ENCODE results near the gene ARHGEF26.

DNA sequence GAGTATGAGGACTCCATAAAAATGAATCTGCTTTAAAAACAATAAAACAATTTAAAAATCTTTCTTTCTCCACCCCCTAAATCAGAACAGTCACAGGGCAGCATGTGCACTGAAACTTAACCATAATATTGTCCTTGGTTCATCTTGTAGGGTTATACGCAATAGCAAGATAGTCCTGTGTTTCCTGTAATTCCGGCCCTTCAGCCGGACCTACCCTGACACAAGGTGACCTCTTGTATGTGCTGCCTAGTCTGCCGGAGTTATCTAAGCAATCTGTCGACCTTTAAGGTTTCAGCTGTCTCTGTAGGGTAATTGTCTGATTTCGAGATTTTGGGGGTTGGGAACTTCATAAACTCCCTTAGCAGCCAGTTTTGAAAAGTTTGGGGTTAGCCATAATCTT, 103.2 kb downstream of the ARHGEF26 start:
- no peak for TF ChIP-seq POLR2A (IDR thresholded peaks at IDR 0.05)
- TF ChIP-seq, protein P1, sequence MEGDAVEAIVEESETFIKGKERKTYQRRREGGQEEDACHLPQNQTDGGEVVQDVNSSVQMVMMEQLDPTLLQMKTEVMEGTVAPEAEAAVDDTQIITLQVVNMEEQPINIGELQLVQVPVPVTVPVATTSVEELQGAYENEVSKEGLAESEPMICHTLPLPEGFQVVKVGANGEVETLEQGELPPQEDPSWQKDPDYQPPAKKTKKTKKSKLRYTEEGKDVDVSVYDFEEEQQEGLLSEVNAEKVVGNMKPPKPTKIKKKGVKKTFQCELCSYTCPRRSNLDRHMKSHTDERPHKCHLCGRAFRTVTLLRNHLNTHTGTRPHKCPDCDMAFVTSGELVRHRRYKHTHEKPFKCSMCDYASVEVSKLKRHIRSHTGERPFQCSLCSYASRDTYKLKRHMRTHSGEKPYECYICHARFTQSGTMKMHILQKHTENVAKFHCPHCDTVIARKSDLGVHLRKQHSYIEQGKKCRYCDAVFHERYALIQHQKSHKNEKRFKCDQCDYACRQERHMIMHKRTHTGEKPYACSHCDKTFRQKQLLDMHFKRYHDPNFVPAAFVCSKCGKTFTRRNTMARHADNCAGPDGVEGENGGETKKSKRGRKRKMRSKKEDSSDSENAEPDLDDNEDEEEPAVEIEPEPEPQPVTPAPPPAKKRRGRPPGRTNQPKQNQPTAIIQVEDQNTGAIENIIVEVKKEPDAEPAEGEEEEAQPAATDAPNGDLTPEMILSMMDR (IDR thresholded peaks at IDR 0.05), result no peak
